Right lobe of liver (tissue), 4 donors: ENCODE measurements around the gene ESRRB.

Source experiments
- CTCF ChIP-seq, 4 donors: fragments of 200-600 bp in 3 of 4; fragments of 450-650 bp in 1 of 4; IDR thresholded peaks; one replicate each; pipeline versions ENCODE4 v1.5.1 to v1.8.0; 2016 to 2022; ENCODE audit warnings: antibody characterized with exemption in 4 of 4, mild to moderate bottlenecking in 2 of 4
- POLR2A ChIP-seq: fragments of 450-650 bp; IDR thresholded peaks from one replicate; pipeline ENCODE4 v1.6.1; 2017; ENCODE audit warnings: antibody characterized with exemption, mild to moderate bottlenecking
- donor health status: DM: no; HTN: no; CAD: no.
- donor health status: DM: no; HTN: no; CAD: no.
- donor health status: DM: no; HTN: yes; CAD: no.

- TF ChIP-seq CTCF (IDR thresholded peaks at IDR 0.05) (no peak), POLR2A (no peak)
Measured at GRCh38 chr14:76446486-76446885, 70.5 kb downstream of the ESRRB start.
